Type B pancreatic cell (in vitro differentiated cells): ENCODE results near the gene NCK1. TPM values are rescaled to one million over a fixed set of nuclear protein-coding genes. Genes with fewer than 3 reads are reported as not detected.

Source experiments
- DNase-seq: peaks from one replicate; pipeline ENCODE4 v3.0.0; 2021; ENCODE audit warnings: mixed read lengths; ENCODE audit not compliant: unreplicated experiment; ENCODE audit errors: extremely low spot score
- H3K27ac Mint-ChIP-seq: 2 replicates; pipeline ENCODE4 v1.8.0; 2021; ENCODE audit warnings: mild to moderate bottlenecking, mixed read lengths
- H3K27me3 Mint-ChIP-seq: 2 replicates; pipeline ENCODE4 v1.8.0; 2021; ENCODE audit warnings: mixed read lengths
- H3K36me3 Mint-ChIP-seq: 2 replicates; pipeline ENCODE4 v1.8.0; 2021; ENCODE audit warnings: mixed read lengths
- H3K4me1 Mint-ChIP-seq: one replicate; pipeline ENCODE4 v1.8.0; 2021; ENCODE audit warnings: mixed read lengths; ENCODE audit not compliant: unreplicated experiment
- H3K4me3 Mint-ChIP-seq: 2 replicates; pipeline ENCODE4 v1.8.0; 2021; ENCODE audit warnings: mild to moderate bottlenecking, mixed read lengths
- H3K9me3 Mint-ChIP-seq: 2 replicates; pipeline ENCODE4 v1.8.0; 2021; ENCODE audit warnings: mixed read lengths
- CTCF ChIP-seq: fragments of 200-600 bp; sonication (generic); conservative IDR thresholded peaks from 2 replicates; pipeline ENCODE4 v1.5.0; 2021; ENCODE audit warnings: antibody characterized with exemption, mild to moderate bottlenecking
- total RNA-seq: library from RNA; stranded (reverse); gene quantifications from 2 replicates; pipeline ENCODE4 v1.2.1, GENCODE V29; 2021; ENCODE audit warnings: low replicate concordance

NCK1 gene
- total RNA-seq, 1 donor from 2014 or later, result 24.3 TPM

- no peak overlapping the region for H3K4me3 Mint-ChIP-seq
- H3K36me3 Mint-ChIP-seq, result peaks cover 25% of the 10 kb centered on the region
- no peaks in the 10 kb centered on the region for H3K27me3 Mint-ChIP-seq
- no peak for DNase-seq
- H3K4me1 Mint-ChIP-seq, result no peaks in the 10 kb centered on the region
- no peak for TF ChIP-seq CTCF
- no peak overlapping the region for H3K27ac Mint-ChIP-seq
- no peaks in the 10 kb centered on the region for H3K9me3 Mint-ChIP-seq
Measured at GRCh38 chr3:136852180-136852579, 9.8 kb upstream of the NCK1 start.

- no peaks in the 10 kb centered on the region for H3K9me3 Mint-ChIP-seq
- no peak for DNase-seq
- no peak overlapping the region for H3K4me3 Mint-ChIP-seq
- H3K27me3 Mint-ChIP-seq, result no peaks in the 10 kb centered on the region
- H3K4me1 Mint-ChIP-seq, result peaks cover 16% of the 10 kb centered on the region
- H3K27ac Mint-ChIP-seq, result no peak overlapping the region
- peaks cover 21% of the 10 kb centered on the region for H3K36me3 Mint-ChIP-seq
- no peak for TF ChIP-seq CTCF
Measured at GRCh38 chr3:136856665-136857064, 5.3 kb upstream of the NCK1 start.

- Mint-ChIP-seq H3K4me1 (peaks cover 19% of the 10 kb centered on the region), H3K27ac (no peak overlapping the region), H3K27me3 (no peaks in the 10 kb centered on the region), H3K4me3 (no peak overlapping the region), H3K9me3 (no peaks in the 10 kb centered on the region), H3K36me3 (peaks cover 21% of the 10 kb centered on the region)
- no peak for TF ChIP-seq CTCF
- no peak for DNase-seq
Measured at GRCh38 chr3:136858381-136858780, 3.6 kb upstream of the NCK1 start.

- DNase-seq, result no peak
- peak overlapping the region; percentile 91 for H3K4me3 Mint-ChIP-seq
- peaks cover 12% of the 10 kb centered on the region for H3K36me3 Mint-ChIP-seq
- peak overlapping the region; percentile 95 for H3K27ac Mint-ChIP-seq
- no peaks in the 10 kb centered on the region for H3K9me3 Mint-ChIP-seq
- H3K27me3 Mint-ChIP-seq, result no peaks in the 10 kb centered on the region
- H3K4me1 Mint-ChIP-seq, result peaks cover 23% of the 10 kb centered on the region
- no peak for TF ChIP-seq CTCF
Measured at GRCh38 chr3:136860541-136860940, 1.5 kb upstream of the NCK1 start.

- peak; percentile 14 for TF ChIP-seq CTCF
- Mint-ChIP-seq H3K36me3 (peaks cover 9% of the 10 kb centered on the region), H3K4me1 (peaks cover 27% of the 10 kb centered on the region), H3K4me3 (peak overlapping the region; percentile 91), H3K27me3 (no peaks in the 10 kb centered on the region), H3K27ac (peak overlapping the region; percentile 95), H3K9me3 (no peaks in the 10 kb centered on the region)
- DNase-seq, result no peak
Measured at GRCh38 chr3:136862617-136863322, 762 bp downstream of the NCK1 start.
